CD8-positive, alpha-beta memory T cell (primary cell): ENCODE measurements around the gene AP4M1. TPM values are rescaled to one million over a fixed set of nuclear protein-coding genes. Genes with fewer than 3 reads are reported as not detected.
"Not testable (repeated sequence)": the region's sequence is repeated elsewhere in the genome, so short reads cannot be mapped to it uniquely, and the experiment has no call there.

Experiments used
- CTCF ChIA-PET: fragments of 350-600 bp; sonication (Branson Sonifier 250); formaldehyde crosslinking; loops from one replicate; lab custom pipeline; 2021; ENCODE audit warnings: antibody characterized with exemption; lab: Charles Lee
- POLR2A ChIA-PET: fragments of 350-600 bp; sonication (Branson Sonifier 250); formaldehyde crosslinking; loops from one replicate; lab custom pipeline; 2021; ENCODE audit warnings: antibody characterized with exemption; lab: Charles Lee
- DNase-seq, 5 donors: peaks; one replicate each; pipeline versions ENCODE4 v3.0.0 to v3.0.0-alpha.2; 2020 to 2022; ENCODE audit warnings: mixed read lengths in 1 of 5
- H3K27ac ChIP-seq: one replicate; pipeline ENCODE4 v1.7.0; 2013; ENCODE audit warnings: low read depth, mild to moderate bottlenecking, low read length, moderate library complexity
- H3K27me3 ChIP-seq: 2 replicates; pipeline ENCODE4 v1.7.0; 2013; ENCODE audit warnings: low read length, mild to moderate bottlenecking; ENCODE audit not compliant: insufficient read depth, poor library complexity, severe bottlenecking
- H3K36me3 ChIP-seq: 2 replicates; pipeline ENCODE4 v1.7.0; 2013; ENCODE audit warnings: mild to moderate bottlenecking, low read length, moderate library complexity; ENCODE audit not compliant: insufficient read depth
- H3K4me1 ChIP-seq: 2 replicates; pipeline ENCODE4 v1.7.0; 2013; ENCODE audit warnings: mild to moderate bottlenecking, low read length, moderate library complexity; ENCODE audit not compliant: insufficient read depth
- H3K4me3 ChIP-seq: 2 replicates; pipeline ENCODE4 v1.7.0; 2013; ENCODE audit warnings: mild to moderate bottlenecking, low read length
- H3K9me3 ChIP-seq: 2 replicates; pipeline ENCODE4 v1.7.0; 2013; ENCODE audit warnings: mild to moderate bottlenecking, low read length
- H3K27ac Mint-ChIP-seq, 8 donors: one replicate each; pipeline ENCODE4 v1.8.0; 2020 to 2021; ENCODE audit warnings: mixed read lengths in 8 of 8, mild to moderate bottlenecking in 6 of 8, inconsistent platforms in 3 of 8, moderate library complexity in 3 of 8
- H3K27me3 Mint-ChIP-seq, 2 donors: one replicate each; pipeline ENCODE4 v1.8.0; 2020 to 2021; ENCODE audit warnings: mixed read lengths in 2 of 2, mild to moderate bottlenecking in 1 of 2, moderate library complexity in 1 of 2
- H3K36me3 Mint-ChIP-seq, 3 donors: one replicate each; pipeline ENCODE4 v1.8.0; 2020 to 2021; ENCODE audit warnings: mixed read lengths in 3 of 3, inconsistent platforms in 1 of 3, mild to moderate bottlenecking in 1 of 3
- H3K4me1 Mint-ChIP-seq, 3 donors: one replicate each; pipeline ENCODE4 v1.8.0; 2020 to 2021; ENCODE audit warnings: mixed read lengths in 3 of 3, inconsistent platforms in 1 of 3, mild to moderate bottlenecking in 1 of 3
- H3K4me3 Mint-ChIP-seq, 7 donors: one replicate each; pipeline ENCODE4 v1.8.0; 2020 to 2021; ENCODE audit warnings: mixed read lengths in 7 of 7, mild to moderate bottlenecking in 6 of 7, moderate library complexity in 4 of 7, inconsistent platforms in 2 of 7
- H3K9me3 Mint-ChIP-seq, 5 donors: one replicate each; pipeline ENCODE4 v1.8.0; 2020 to 2022; ENCODE audit warnings: mixed read lengths in 5 of 5, mild to moderate bottlenecking in 3 of 5, moderate library complexity in 2 of 5, inconsistent platforms in 1 of 5
- polyA plus RNA-seq: library from polyadenylated mRNA; unstranded; fragments of 300-500 nt; fragmentation: Illumina TruSeq; gene quantifications from one replicate; pipeline ENCODE4 v1.2.3, GENCODE V29; 2021
- total RNA-seq, 2 experiments: library from RNA; stranded (reverse); gene quantifications; one replicate each; pipeline ENCODE4 v1.2.3, GENCODE V29; 2021

Gene AP4M1
- total and polyA plus RNA-seq, 3 experiments from 2014 or later: 5.2 to 17.3 (median 13.8) TPM

- CTCF ChIA-PET: interaction anchor here (1.6 kb wide), 1 partner anchor 15 kb away, joined by 6 read pairs; no protein-coding TSS in a partner anchor
- no peaks in the 10 kb centered on the region for H3K9me3 ChIP-seq
- no peaks in the 10 kb centered on the region for H3K27me3 ChIP-seq
- no peak for DNase-seq
- Mint-ChIP-seq H3K4me3 (no peak overlapping the region), H3K4me1 (peaks cover 0 to 4% (median 4%) of the 10 kb centered on the region in 3 donors), H3K9me3 (no peaks in the 10 kb centered on the region), H3K27me3 (peaks cover 0 to 11% of the 10 kb centered on the region in 2 donors), H3K27ac (peak overlapping the region in 1 of 8 donors; percentile 63), H3K36me3 (peaks cover 0 to 2% (median 0%) of the 10 kb centered on the region in 3 donors)
- no peak overlapping the region for H3K27ac ChIP-seq
- POLR2A ChIA-PET: no interaction called here
- no peaks in the 10 kb centered on the region for H3K36me3 ChIP-seq
- no peaks in the 10 kb centered on the region for H3K4me1 ChIP-seq
- no peak overlapping the region for H3K4me3 ChIP-seq
These were observed 40.1 kb downstream of the AP4M1 start for GRCh38 chr7:100141555-100141949.

GRCh38 chr7:100142461-100142860 is 41.0 kb downstream of the AP4M1 start:
- POLR2A ChIA-PET: interaction anchor here (0.5 to 0.7 kb wide), 2 partner anchors 16 to 286 kb away, joined by 3 to 9 read pairs; partner anchors contain the start of genes TRAPPC14 and ZCWPW1
- CTCF ChIA-PET: interaction anchor here (1.0 to 1.6 kb wide), 2 partner anchors 10 to 14 kb away, joined by 4 to 6 read pairs; no protein-coding TSS in a partner anchor
- no peaks in the 10 kb centered on the region for H3K4me1 ChIP-seq
- Mint-ChIP-seq H3K36me3 (peaks cover 0 to 2% (median 0%) of the 10 kb centered on the region in 3 donors), H3K9me3 (no peaks in the 10 kb centered on the region), H3K27me3 (peaks cover 0 to 11% of the 10 kb centered on the region in 2 donors), H3K4me3 (no peak overlapping the region), H3K27ac (no peak overlapping the region), H3K4me1 (peaks cover 0 to 4% (median 4%) of the 10 kb centered on the region in 3 donors)
- no peaks in the 10 kb centered on the region for H3K9me3 ChIP-seq
- H3K27ac ChIP-seq: no peak overlapping the region
- H3K4me3 ChIP-seq: no peak overlapping the region
- H3K27me3 ChIP-seq: no peaks in the 10 kb centered on the region
- no peak for DNase-seq
- H3K36me3 ChIP-seq: no peaks in the 10 kb centered on the region

GRCh38 chr7:100146350-100146749 is 44.9 kb downstream of the AP4M1 start:
- Mint-ChIP-seq H3K36me3 (peaks cover 0 to 17% (median 6%) of the 10 kb centered on the region in 3 donors), H3K4me1 (peaks cover 19 to 26% (median 22%) of the 10 kb centered on the region in 3 donors)
- not testable (repeated sequence) for H3K27me3 ChIP-seq, H3K4me3 Mint-ChIP-seq, H3K27ac Mint-ChIP-seq, H3K9me3 Mint-ChIP-seq, H3K9me3 ChIP-seq, H3K4me3 ChIP-seq, DNase-seq, H3K27ac ChIP-seq, H3K27me3 Mint-ChIP-seq, H3K36me3 ChIP-seq
- ChIA-PET CTCF (interaction anchor here (0.8 to 1.4 kb wide), 2 partner anchors 40 to 44 kb away, joined by 3 to 4 read pairs; no protein-coding TSS in a partner anchor), POLR2A (interaction anchor here (0.7 kb wide), 1 partner anchor 31 kb away, joined by 3 read pairs; the partner anchor contains the start of gene GPC2)
- peaks cover 16% of the 10 kb centered on the region for H3K4me1 ChIP-seq

- POLR2A ChIA-PET: interaction anchor here (0.7 to 2.6 kb wide), 2 partner anchors 11 to 97 kb away, joined by 5 to 23 read pairs; partner anchors contain the start of gene TRAPPC14
These were observed 45.8 kb downstream of the AP4M1 start for GRCh38 chr7:100147278-100147677.

GRCh38 chr7:100148225-100148558 is 46.7 kb downstream of the AP4M1 start:
- Mint-ChIP-seq H3K4me1 (peaks cover 27 to 39% (median 37%) of the 10 kb centered on the region in 3 donors), H3K4me3 (peak overlapping the region; percentile 82 to 99 (median 95)), H3K27ac (peak overlapping the region; percentile 85 to 99 (median 96)), H3K9me3 (no peaks in the 10 kb centered on the region), H3K27me3 (no peaks in the 10 kb centered on the region), H3K36me3 (peaks cover 0 to 33% (median 13%) of the 10 kb centered on the region in 3 donors)
- H3K9me3 ChIP-seq: no peaks in the 10 kb centered on the region
- ChIA-PET CTCF (interaction anchor here (0.6 to 2.9 kb wide), 9 partner anchors 11 to 70 kb away, joined by 3 to 23 read pairs (median 3); partner anchors contain the start of genes GPC2, STAG3 and TRAPPC14), POLR2A (interaction anchor here (0.6 to 2.6 kb wide), 12 partner anchors 8 to 524 kb away, joined by 3 to 23 read pairs (median 5); partner anchors contain the start of genes GAL3ST4, GPC2, MBLAC1 and STAG3)
- DNase-seq: no peak
- peak overlapping the region; percentile 87 for H3K27ac ChIP-seq
- no peaks in the 10 kb centered on the region for H3K27me3 ChIP-seq
- H3K4me3 ChIP-seq: peak overlapping the region; percentile 83
- H3K36me3 ChIP-seq: no peaks in the 10 kb centered on the region
- H3K4me1 ChIP-seq: peaks cover 29% of the 10 kb centered on the region

More at GRCh38 chr7:100147278-100147677, 45.8 kb downstream of the AP4M1 start:
- Mint-ChIP-seq H3K27ac (peak overlapping the region in 2 of 8 donors; percentile 58 to 85), H3K27me3 (no peaks in the 10 kb centered on the region), H3K9me3 (no peaks in the 10 kb centered on the region), H3K36me3 (peaks cover 0 to 24% (median 8%) of the 10 kb centered on the region in 3 donors), H3K4me1 (peaks cover 23 to 34% (median 29%) of the 10 kb centered on the region in 3 donors), H3K4me3 (peak overlapping the region in 1 of 7 donors; percentile 78)
- H3K27ac ChIP-seq: no peak overlapping the region
- H3K4me3 ChIP-seq: no peak overlapping the region
- peaks cover 23% of the 10 kb centered on the region for H3K4me1 ChIP-seq
- no peaks in the 10 kb centered on the region for H3K36me3 ChIP-seq
- DNase-seq: no peak
- H3K9me3 ChIP-seq: no peaks in the 10 kb centered on the region
- CTCF ChIA-PET: interaction anchor here (1.4 to 2.9 kb wide), 4 partner anchors 11 to 71 kb away, joined by 3 to 23 read pairs (median 4); no protein-coding TSS in a partner anchor
- H3K27me3 ChIP-seq: no peaks in the 10 kb centered on the region

- H3K4me1 ChIP-seq: peaks cover 29% of the 10 kb centered on the region
- no peaks in the 10 kb centered on the region for H3K36me3 ChIP-seq
- no peaks in the 10 kb centered on the region for H3K27me3 ChIP-seq
- Mint-ChIP-seq H3K36me3 (peaks cover 0 to 38% (median 13%) of the 10 kb centered on the region in 3 donors), H3K4me1 (peaks cover 27 to 44% (median 43%) of the 10 kb centered on the region in 3 donors), H3K9me3 (no peaks in the 10 kb centered on the region), H3K27me3 (no peaks in the 10 kb centered on the region), H3K4me3 (peak within 1 kb of the TSS; percentile 82 to 99 (median 95)), H3K27ac (peak within 1 kb of the TSS; percentile 85 to 99 (median 96))
- peak within 1 kb of the TSS; percentile 87 for H3K27ac ChIP-seq
- H3K4me3 ChIP-seq: peak within 1 kb of the TSS; percentile 83
- H3K9me3 ChIP-seq: no peaks in the 10 kb centered on the region
- peak; percentile 97 to 99 (median 98) for DNase-seq
- ChIA-PET CTCF (interaction anchor here (0.6 to 2.9 kb wide), 8 partner anchors 10 to 69 kb away, joined by 3 to 23 read pairs (median 4); partner anchors contain the start of genes GPC2, STAG3 and TRAPPC14), POLR2A (interaction anchor here (0.6 to 2.6 kb wide), 14 partner anchors 9 to 726 kb away, joined by 3 to 23 read pairs (median 4); partner anchors contain the start of genes FBXO24, GAL3ST4, GPC2 and LRCH4)
These were observed 47.3 kb downstream of the AP4M1 start, which contains the start of gene LAMTOR4 for GRCh38 chr7:100148559-100149328. Gene LAMTOR4, plus strand, starts transcription at chr7:100148918. Its CDS starts 55 bp downstream, at chr7:100148973.

DNA sequence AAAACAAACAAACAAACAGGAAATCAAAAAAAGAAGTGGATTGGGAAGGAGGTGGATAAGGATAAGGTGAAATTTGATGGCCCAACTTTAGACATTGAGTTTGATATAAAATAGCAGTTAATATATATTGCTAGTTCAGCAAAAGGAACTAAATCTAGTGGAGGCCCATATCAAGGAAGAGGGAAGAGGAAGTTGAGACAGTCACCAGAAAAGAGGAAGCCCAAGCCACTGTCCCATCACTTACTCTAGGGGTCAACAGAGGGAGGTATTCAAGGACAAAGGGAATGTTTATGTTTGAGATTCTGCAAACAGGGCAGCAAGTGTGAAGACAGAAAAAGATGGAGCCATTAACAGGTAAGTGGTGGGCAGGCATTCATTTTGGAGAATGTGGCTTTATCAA is 51.0 kb downstream of the AP4M1 start:
- Mint-ChIP-seq H3K4me1 (peaks cover 44 to 80% (median 69%) of the 10 kb centered on the region in 3 donors), H3K4me3 (peak overlapping the region in 2 of 7 donors; percentile 13 to 15), H3K36me3 (peaks cover 0 to 72% (median 13%) of the 10 kb centered on the region in 3 donors), H3K27ac (peak overlapping the region in 7 of 8 donors; percentile 13 to 81 (median 75)), H3K9me3 (no peaks in the 10 kb centered on the region), H3K27me3 (no peaks in the 10 kb centered on the region)
- DNase-seq: no peak
- Histone ChIP-seq H3K4me3 (no peak overlapping the region), H3K36me3 (peaks cover 13% of the 10 kb centered on the region), H3K27ac (no peak overlapping the region), H3K27me3 (no peaks in the 10 kb centered on the region), H3K9me3 (no peaks in the 10 kb centered on the region), H3K4me1 (peaks cover 49% of the 10 kb centered on the region)
- ChIA-PET CTCF (no interaction called here), POLR2A (interaction anchor here (0.5 to 1.1 kb wide), 2 partner anchors 23 to 67 kb away, joined by 3 read pairs; no protein-coding TSS in a partner anchor)
